Common myeloid progenitor, CD34-positive (primary cell): ENCODE results near the gene OSBP2.

Experiments used
- CTCF ChIA-PET: fragments of 350-600 bp; sonication (Branson Sonifier 250); formaldehyde crosslinking; loops from one replicate; lab custom pipeline; 2021; ENCODE audit warnings: antibody characterized with exemption; lab: Charles Lee
- POLR2A ChIA-PET: fragments of 350-600 bp; sonication (Branson Sonifier 250); formaldehyde crosslinking; loops from one replicate; lab custom pipeline; 2021; ENCODE audit warnings: antibody characterized with exemption; lab: Charles Lee
- DNase-seq, 3 donors: peaks; one replicate each; pipeline versions ENCODE4 v3.0.0 to v3.0.0-alpha.2; 2013
- H3K27ac ChIP-seq, 2 experiments: 1 replicate in 1 of 2; 2 replicates in 1 of 2; pipeline ENCODE4 v1.7.0; 2013; ENCODE audit warnings: inconsistent platforms in 2 of 2, low read length in 2 of 2, mild to moderate bottlenecking in 2 of 2, low read depth in 1 of 2, moderate library complexity in 1 of 2; ENCODE audit not compliant: severe bottlenecking in 2 of 2, insufficient read depth in 1 of 2, poor library complexity in 1 of 2
- H3K27me3 ChIP-seq, 5 experiments: replicated peaks in 2 of 5; 1 replicate in 3 of 5; 2 replicates in 2 of 5; pipeline versions ENCODE4 v1.6.1 to v1.7.0; 2013; ENCODE audit warnings: low read length in 4 of 5, mild to moderate bottlenecking in 2 of 5, moderate library complexity in 2 of 5, inconsistent platforms in 1 of 5; ENCODE audit not compliant: insufficient read depth in 5 of 5, control insufficient read depth in 4 of 5
- H3K36me3 ChIP-seq, 4 experiments: 1 replicate in 2 of 4; 2 replicates in 2 of 4; pipeline versions ENCODE4 v1.6.1 to v1.7.0; 2013; ENCODE audit warnings: low read length in 3 of 4, control low read depth in 1 of 4, mild to moderate bottlenecking in 1 of 4; ENCODE audit not compliant: control insufficient read depth in 4 of 4, insufficient read depth in 4 of 4
- H3K4me1 ChIP-seq, 4 experiments: 1 replicate in 3 of 4; 2 replicates in 1 of 4; pipeline versions ENCODE4 v1.6.1 to v1.7.1; 2013; ENCODE audit warnings: low read length in 3 of 4, mild to moderate bottlenecking in 3 of 4, control low read depth in 1 of 4, inconsistent platforms in 1 of 4, moderate library complexity in 1 of 4; ENCODE audit not compliant: control insufficient read depth in 4 of 4, insufficient read depth in 4 of 4; ENCODE audit errors: control extremely low read depth in 1 of 4
- H3K4me3 ChIP-seq, 7 experiments: 1 replicate in 4 of 7; 2 replicates in 3 of 7; pipeline versions ENCODE4 v1.5.1 to v1.7.0; 2013; ENCODE audit warnings: mild to moderate bottlenecking in 7 of 7, low read length in 6 of 7, moderate library complexity in 6 of 7, inconsistent platforms in 2 of 7, low read depth in 2 of 7, control low read depth in 1 of 7; ENCODE audit not compliant: insufficient read depth in 4 of 7, control insufficient read depth in 1 of 7; ENCODE audit errors: extremely low read depth in 1 of 7
- H3K9me3 ChIP-seq, 5 experiments: 1 replicate in 4 of 5; 2 replicates in 1 of 5; pipeline versions ENCODE4 v1.6.1 to v1.7.1; 2013; ENCODE audit warnings: low read length in 4 of 5, mild to moderate bottlenecking in 2 of 5, inconsistent platforms in 1 of 5, low read depth in 1 of 5, moderate library complexity in 1 of 5; ENCODE audit not compliant: control insufficient read depth in 4 of 5, insufficient read depth in 2 of 5; ENCODE audit errors: control extremely low read depth in 1 of 5
- WGBS: methylation state at CpG from one replicate; pipeline ENCODE4 v1.1.5; 2013; ENCODE audit not compliant: insufficient coverage; 5-methylcytosine and 5-hydroxymethylcytosine counted together

Gene OSBP2

GRCh38 chr22:30821863-30822215 lies 127.2 kb downstream of the OSBP2 start:
- DNase-seq = no peak
- no peaks in the 10 kb centered on the region for H3K36me3 ChIP-seq
- POLR2A ChIA-PET = no interaction called here
- peaks cover 0 to 13% (median 10%) of the 10 kb centered on the region in 4 experiments for H3K4me1 ChIP-seq
- peak overlapping the region in 5 of 7 experiments; percentile 19 to 69 (median 60) for H3K4me3 ChIP-seq
- peaks cover 6 to 59% (median 25%) of the 10 kb centered on the region in 5 experiments for H3K27me3 ChIP-seq
- CTCF ChIA-PET = interaction anchor here (0.6 kb wide), 2 partner anchors 14 to 98 kb away, joined by 3 read pairs; no protein-coding TSS in a partner anchor
- no peak overlapping the region for H3K27ac ChIP-seq
- 45% methylated on average over 8 of the region's 8 CpGs for WGBS
- no peaks in the 10 kb centered on the region for H3K9me3 ChIP-seq

DNA sequence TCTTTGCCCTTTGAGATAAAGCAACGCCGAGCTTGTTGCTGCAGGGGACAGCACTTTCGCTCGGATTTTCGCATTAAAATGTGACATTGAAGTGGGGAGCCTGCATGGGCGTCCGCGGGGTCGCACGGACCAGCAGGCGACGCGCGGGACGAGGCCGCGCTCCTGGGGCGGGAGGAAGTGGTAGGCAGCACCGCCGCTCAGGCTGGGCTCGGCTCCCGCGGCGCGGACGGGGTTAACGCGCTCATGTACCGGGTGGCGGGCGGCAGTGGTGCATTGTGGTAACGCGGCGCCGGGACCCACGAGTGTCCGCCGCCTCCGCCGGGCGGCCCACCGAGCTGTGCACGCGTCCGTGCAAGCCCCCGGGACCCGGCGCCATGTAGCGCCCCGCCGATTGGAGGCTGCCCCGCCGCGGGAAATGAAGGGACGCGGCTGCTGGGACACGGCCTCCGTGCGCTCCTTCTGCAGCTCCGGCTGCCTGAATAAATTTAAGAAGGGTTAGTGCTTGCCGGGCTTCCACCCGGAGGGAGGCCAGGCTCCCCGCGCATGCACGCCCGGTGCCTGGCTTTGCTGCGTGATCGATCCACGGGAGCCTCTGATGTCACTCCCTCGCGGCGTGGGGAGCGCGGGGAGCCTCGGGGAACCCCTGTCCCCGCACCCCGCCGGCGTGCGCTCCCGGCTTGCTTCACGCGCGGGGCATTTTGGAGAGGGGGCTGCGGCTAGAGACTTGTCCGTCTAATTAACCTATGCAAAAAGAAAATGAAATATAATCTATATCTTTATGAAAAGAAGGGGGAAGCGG lies 127.7 kb downstream of the OSBP2 start:
- Histone ChIP-seq H3K4me1 (peaks cover 0 to 13% (median 10%) of the 10 kb centered on the region in 4 experiments), H3K27ac (no peak overlapping the region), H3K27me3 (peaks cover 6 to 59% (median 25%) of the 10 kb centered on the region in 5 experiments), H3K4me3 (peak overlapping the region in 6 of 7 experiments; percentile 8 to 69 (median 53)), H3K9me3 (no peaks in the 10 kb centered on the region), H3K36me3 (no peaks in the 10 kb centered on the region)
- 2% methylated on average over 70 of the region's 87 CpGs for WGBS
- ChIA-PET POLR2A (no interaction called here), CTCF (interaction anchor here (0.6 to 1.8 kb wide), 3 partner anchors 8 to 97 kb away, joined by 3 read pairs; no protein-coding TSS in a partner anchor)
- DNase-seq = peak in 2 of 3 donors; percentile 28 to 39

- ChIA-PET CTCF (interaction anchor here (1.8 kb wide), 1 partner anchor 9 kb away, joined by 3 read pairs; no protein-coding TSS in a partner anchor), POLR2A (no interaction called here)
- peak in 2 of 3 donors; percentile 27 to 44 for DNase-seq
- Histone ChIP-seq H3K9me3 (no peaks in the 10 kb centered on the region), H3K27ac (no peak overlapping the region), H3K4me1 (peaks cover 0 to 13% (median 10%) of the 10 kb centered on the region in 4 experiments), H3K4me3 (peak overlapping the region in 3 of 7 experiments; percentile 60 to 69 (median 67)), H3K27me3 (peaks cover 6 to 59% (median 25%) of the 10 kb centered on the region in 5 experiments), H3K36me3 (no peaks in the 10 kb centered on the region)
- 24% methylated on average over 11 of the region's 11 CpGs for WGBS
Observed at GRCh38 chr22:30823015-30823370, 128.3 kb downstream of the OSBP2 start.

DNA sequence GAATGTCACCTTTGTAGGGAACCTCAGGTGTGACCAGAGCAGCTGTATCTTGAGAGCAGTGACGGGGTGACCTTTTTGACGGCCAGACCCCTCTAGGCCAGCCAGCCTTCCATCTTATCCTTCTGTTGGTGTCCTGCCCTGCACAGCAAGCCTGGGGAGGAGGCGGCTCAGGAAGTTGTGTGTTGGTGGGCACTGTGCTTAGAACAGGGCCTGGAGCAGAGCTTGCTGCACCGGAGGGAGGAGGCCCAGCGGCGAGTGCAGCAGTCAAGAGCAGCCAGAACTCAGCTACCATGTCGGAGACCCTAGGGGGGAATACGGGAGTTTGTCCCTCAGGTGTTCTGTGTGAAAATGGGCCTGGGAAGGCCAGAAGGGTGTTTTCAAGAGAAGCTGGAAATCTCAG lies 129.4 kb downstream of the OSBP2 start:
- POLR2A ChIA-PET = no interaction called here

GRCh38 chr22:30824711-30825110 lies 130.0 kb downstream of the OSBP2 start:
- WGBS = 89% methylated on average over 7 of the region's 8 CpGs
- CTCF ChIA-PET = no interaction called here
- H3K27me3 ChIP-seq = peaks cover 6 to 56% (median 25%) of the 10 kb centered on the region in 5 experiments
- peaks cover 0 to 13% (median 10%) of the 10 kb centered on the region in 4 experiments for H3K4me1 ChIP-seq
- H3K36me3 ChIP-seq = no peaks in the 10 kb centered on the region
- H3K4me3 ChIP-seq = no peak overlapping the region
- no peak for DNase-seq
- POLR2A ChIA-PET = no interaction called here
- H3K27ac ChIP-seq = no peak overlapping the region
- no peaks in the 10 kb centered on the region for H3K9me3 ChIP-seq

More for the DNA sequence above, 129.4 kb downstream of the OSBP2 start:
- peaks cover 0 to 13% (median 10%) of the 10 kb centered on the region in 4 experiments for H3K4me1 ChIP-seq
- no peak overlapping the region for H3K27ac ChIP-seq
- H3K36me3 ChIP-seq = no peaks in the 10 kb centered on the region
- peaks cover 6 to 57% (median 25%) of the 10 kb centered on the region in 5 experiments for H3K27me3 ChIP-seq
- CTCF ChIA-PET = interaction anchor here (0.6 to 1.8 kb wide), 2 partner anchors 10 to 365 kb away, joined by 3 read pairs; no protein-coding TSS in a partner anchor
- WGBS = 100% methylated on average over 4 of the region's 8 CpGs
- H3K9me3 ChIP-seq = no peaks in the 10 kb centered on the region
- no peak for DNase-seq
- no peak overlapping the region for H3K4me3 ChIP-seq

DNA sequence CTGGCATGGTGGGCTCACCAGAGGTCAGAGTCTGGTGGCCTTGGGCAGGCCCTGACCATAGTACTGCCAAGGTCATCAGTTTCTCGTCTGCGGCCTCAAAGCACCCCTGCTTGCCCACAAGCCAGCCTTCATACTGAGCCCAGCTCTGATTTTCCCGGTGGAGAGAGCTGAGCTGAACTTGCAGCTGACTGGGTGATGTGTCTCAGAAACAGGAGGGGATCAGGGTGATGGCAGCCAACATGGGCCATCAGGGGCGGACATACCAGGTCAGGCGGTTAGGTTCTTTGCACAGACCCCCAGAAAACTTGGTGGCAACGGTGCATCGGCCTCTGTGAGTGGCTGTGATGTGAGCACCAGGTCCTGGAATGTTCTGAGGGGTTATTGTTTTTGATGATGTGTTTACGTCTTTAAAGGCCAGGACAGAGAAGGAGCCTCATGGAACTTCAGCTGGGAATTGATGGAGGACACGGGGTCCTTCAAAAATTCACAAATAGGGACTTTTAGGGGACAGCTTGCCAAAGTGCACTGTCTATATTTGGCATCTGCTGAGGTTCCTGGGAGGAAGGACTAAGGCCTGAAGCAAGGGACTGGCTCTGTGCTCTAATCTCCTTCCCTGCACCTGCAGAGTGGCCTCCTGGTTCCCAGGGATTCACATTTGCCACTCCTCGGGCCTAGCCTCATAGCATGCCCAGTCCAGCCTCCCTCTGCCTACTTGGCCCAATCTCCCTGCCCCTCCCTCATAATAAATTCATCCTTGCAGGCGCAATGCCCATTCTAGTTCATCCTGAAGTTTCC lies 131.2 kb downstream of the OSBP2 start:
- Histone ChIP-seq H3K4me3 (no peak overlapping the region), H3K4me1 (peaks cover 0 to 13% (median 10%) of the 10 kb centered on the region in 4 experiments), H3K27me3 (peaks cover 6 to 49% (median 21%) of the 10 kb centered on the region in 5 experiments), H3K27ac (no peak overlapping the region), H3K36me3 (no peaks in the 10 kb centered on the region), H3K9me3 (no peaks in the 10 kb centered on the region)
- CTCF ChIA-PET = no interaction called here
- DNase-seq = no peak
- POLR2A ChIA-PET = no interaction called here
- whole genome bisulfite sequencing = 98% methylated on average over 10 of the region's 11 CpGs
